HepG2 (cell line): ENCODE data around the gene MRPL9. TPM values are rescaled to one million over a fixed set of nuclear protein-coding genes. Genes with fewer than 3 reads are reported as not detected.

Source experiments
- CREB1 ChIP-seq, 2 experiments: fragments of 450-650 bp in 1 of 2; IDR thresholded peaks; 2 replicates each; pipeline ENCODE4 v1.6.1; 2016 to 2017; ENCODE audit warnings: control low read depth in 1 of 2, mild to moderate bottlenecking in 1 of 2, missing compliant biosample characterization in 1 of 2, missing genetic modification characterization in 1 of 2
- DBP ChIP-seq: sonication (generic); formaldehyde crosslinking; IDR thresholded peaks from 2 replicates; pipeline ENCODE4 v1.4.0; 2020; ENCODE audit warnings: missing genetic modification reagents; ENCODE audit errors: not compliant biosample characterization
- E2F1 ChIP-seq: sonication (generic); formaldehyde crosslinking; IDR thresholded peaks from 2 replicates; pipeline ENCODE4 v1.5.0; 2020; ENCODE audit warnings: missing genetic modification reagents
- HDAC1 ChIP-seq: sonication (generic); formaldehyde crosslinking; IDR thresholded peaks from 2 replicates; pipeline ENCODE4 v1.5.1; 2020; ENCODE audit warnings: mild to moderate bottlenecking, missing genetic modification reagents
- KLF13 ChIP-seq: sonication (generic); formaldehyde crosslinking; IDR thresholded peaks from 2 replicates; pipeline ENCODE4 v1.4.0; 2020; ENCODE audit warnings: mild to moderate bottlenecking, missing genetic modification reagents
- RNF2 ChIP-seq: fragments of 450-650 bp; conservative IDR thresholded peaks from 2 replicates; pipeline ENCODE4 v1.6.1; 2016; ENCODE audit warnings: low read depth
- SUZ12 ChIP-seq: fragments of 150-350 bp; IDR thresholded peaks from 2 replicates; pipeline ENCODE4 v1.6.1; 2014; ENCODE audit warnings: low read depth, low read length
- WIZ ChIP-seq: sonication (generic); formaldehyde crosslinking; IDR thresholded peaks from 2 replicates; pipeline ENCODE4 v1.5.1; 2020; ENCODE audit warnings: mild to moderate bottlenecking, missing genetic modification reagents
- ZBTB39 ChIP-seq: sonication (generic); formaldehyde crosslinking; IDR thresholded peaks from 2 replicates; pipeline ENCODE4 v1.5.0; 2020; ENCODE audit warnings: missing genetic modification reagents
- ZBTB7B ChIP-seq: sonication (generic); formaldehyde crosslinking; IDR thresholded peaks from 2 replicates; pipeline ENCODE4 v1.4.0; 2020; ENCODE audit warnings: missing genetic modification reagents
- ZFP36 ChIP-seq: fragments of 150-350 bp; IDR thresholded peaks from 2 replicates; pipeline ENCODE4 v1.6.1; 2018; ENCODE audit warnings: borderline replicate concordance, low read length, low read depth; ENCODE audit not compliant: partially characterized antibody
- ZNF142 ChIP-seq: sonication (generic); formaldehyde crosslinking; IDR thresholded peaks from 2 replicates; pipeline ENCODE4 v1.4.0; 2020; ENCODE audit warnings: missing genetic modification reagents
- ZNF430 ChIP-seq: sonication (generic); formaldehyde crosslinking; IDR thresholded peaks from 2 replicates; pipeline ENCODE4 v1.9.0; 2021; ENCODE audit warnings: mild to moderate bottlenecking, missing genetic modification reagents
- ZNF496 ChIP-seq: sonication (generic); formaldehyde crosslinking; IDR thresholded peaks from 2 replicates; pipeline ENCODE4 v1.8.1; 2023; ENCODE audit warnings: mild to moderate bottlenecking, moderate library complexity, missing genetic modification reagents; ENCODE audit not compliant: insufficient replicate concordance
- ZNF546 ChIP-seq: sonication (generic); formaldehyde crosslinking; conservative IDR thresholded peaks from 2 replicates; pipeline ENCODE4 v1.8.1; 2023; ENCODE audit warnings: mild to moderate bottlenecking, missing genetic modification reagents
- ZNF557 ChIP-seq: sonication (generic); formaldehyde crosslinking; IDR thresholded peaks from 2 replicates; pipeline ENCODE4 v1.4.0; 2020; ENCODE audit warnings: missing genetic modification reagents
- ZNF569 ChIP-seq: sonication (generic); formaldehyde crosslinking; IDR thresholded peaks from 2 replicates; pipeline ENCODE4 v1.5.0; 2020; ENCODE audit warnings: mild to moderate bottlenecking, missing genetic modification reagents, moderate library complexity, borderline replicate concordance
- ZNF891 ChIP-seq: sonication (generic); formaldehyde crosslinking; IDR thresholded peaks from 2 replicates; pipeline ENCODE4 v1.5.0; 2020; ENCODE audit warnings: mild to moderate bottlenecking, missing genetic modification reagents
- polyA plus RNA-seq, 8 experiments: library from polyadenylated mRNA; depleted of rRNA in 3 of 8; stranded (reverse) in 7 of 8; unstranded in 1 of 8; fragments of >200 nt; fragmentation: Illumina TruSeq in 4 of 8; extraction: Trizol in 4 of 8; gene quantifications; 2 replicates each; pipeline versions ENCODE4 v1.2.1 to v1.2.3, GENCODE V29; 2011 to 2016; ENCODE audit warnings: low read depth in 4 of 8, missing spikeins in 1 of 8, mixed read lengths in 1 of 8; ENCODE audit not compliant: insufficient read depth in 1 of 8
- total RNA-seq, 5 experiments: library from RNA; depleted of rRNA; stranded (reverse); fragments of >200 nt; fragmentation: Illumina TruSeq; extraction: Trizol; gene quantifications; 2 replicates each; pipeline ENCODE4 v1.2.3, GENCODE V29; 2016; ENCODE audit warnings: low read depth in 1 of 5

Gene MRPL9
- total and polyA plus RNA-seq, 2 of the 13 experiments (the other 11 are each of a cell fraction or from before 2014, with no cell fraction given): 72.1 to 107 TPM

- 0 out of 2 replicates have a peak, but pooled peaks have one; percentile 35 for TF ChIP-seq HDAC1
- TF ChIP-seq ZNF557: 0 out of 2 replicates have a peak, but pooled peaks have one; percentile 55
- peak; percentile 92 for TF ChIP-seq ZNF546
- TF ChIP-seq ZNF569 (CRISPR knock-in tag): no peak
- no peak for TF ChIP-seq SUZ12
- peak; percentile 84 for TF ChIP-seq CREB1 (IDR thresholded peaks at IDR 0.05)
- TF ChIP-seq CREB1 (CRISPR knock-in tag; IDR thresholded peaks at IDR 0.05): peak; percentile 77
- no peak for TF ChIP-seq ZBTB39
- TF ChIP-seq DBP: no peak
- TF ChIP-seq ZFP36: no peak
- 0 out of 2 replicates have a peak, but pooled peaks have one; percentile 18 for TF ChIP-seq ZBTB7B
- TF ChIP-seq KLF13 (CRISPR knock-in tag): 0 out of 2 replicates have a peak, but pooled peaks have one; percentile 64
- peak; percentile 85 for TF ChIP-seq WIZ (CRISPR knock-in tag)
- TF ChIP-seq RNF2: peak; percentile 96
- peak; percentile 72; the same call in 1 of the 2 replicates for TF ChIP-seq ZNF430
- TF ChIP-seq ZNF142 (CRISPR knock-in tag): peak; percentile 60; the same call in 1 of the 2 replicates
- TF ChIP-seq E2F1 (CRISPR knock-in tag): peak; percentile 46; the same call in 1 of the 2 replicates
- peak; percentile 85; the same call in 1 of the 2 replicates for TF ChIP-seq ZNF891 (CRISPR knock-in tag)
- TF ChIP-seq ZNF496: no peak
These were observed 27.0 kb upstream of the MRPL9 start, which contains the start of gene TDRKH (continued) for GRCh38 chr1:151790071-151790939.
